DMS153 (cell line): Measurements from ENCODE around the gene RHBDD3.
"Not testable (repeated sequence)": the region's sequence is repeated elsewhere in the genome, so short reads cannot be mapped to it uniquely, and the experiment has no call there.

ENCODE experiments used
- DNase-seq: peaks from one replicate; lab custom pipeline; 2025; lab: John Stamatoyannopoulos, UW

Gene RHBDD3

GRCh38 chr22:29247891-29248290 lies 19.9 kb downstream of the RHBDD3 start:
- DNase-seq: not testable (repeated sequence)

DNA sequence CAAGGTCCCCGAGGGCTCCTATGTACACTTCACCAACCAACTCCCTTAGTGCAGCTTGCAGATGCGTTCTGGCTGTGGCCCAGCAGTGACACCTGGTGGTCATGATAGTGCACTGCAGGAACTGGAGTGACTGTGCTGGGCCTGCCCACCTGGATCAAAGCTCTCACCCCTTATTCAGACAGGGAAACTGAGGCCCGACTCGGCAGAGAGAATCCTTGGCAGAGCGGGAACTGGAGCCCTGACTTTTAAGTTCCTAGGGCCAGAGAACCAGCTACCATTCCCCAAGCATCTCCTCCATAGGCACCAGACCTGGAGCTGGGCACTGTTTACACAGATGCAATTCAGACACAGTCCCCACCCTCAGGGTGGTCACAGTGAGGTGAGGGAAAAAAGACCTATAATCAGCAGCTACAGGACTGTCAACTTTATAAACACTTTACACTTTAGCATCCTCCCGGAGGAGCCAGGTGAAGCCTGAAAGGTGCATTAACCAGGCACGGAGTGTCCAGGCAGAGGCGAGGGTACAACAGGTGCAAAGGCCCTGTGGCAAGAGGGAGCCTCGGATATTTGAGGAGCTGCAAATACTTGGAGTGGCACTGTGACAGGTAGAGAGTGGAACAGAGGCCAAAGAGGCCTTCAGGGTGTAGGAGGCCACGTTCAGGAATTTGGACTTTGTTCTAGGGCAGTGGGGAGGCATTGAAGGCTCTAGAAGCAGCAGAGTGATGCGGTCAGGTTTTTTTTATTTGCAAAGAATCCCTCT lies 22.0 kb downstream of the RHBDD3 start:
- DNase-seq: peak; percentile 53

DNA sequence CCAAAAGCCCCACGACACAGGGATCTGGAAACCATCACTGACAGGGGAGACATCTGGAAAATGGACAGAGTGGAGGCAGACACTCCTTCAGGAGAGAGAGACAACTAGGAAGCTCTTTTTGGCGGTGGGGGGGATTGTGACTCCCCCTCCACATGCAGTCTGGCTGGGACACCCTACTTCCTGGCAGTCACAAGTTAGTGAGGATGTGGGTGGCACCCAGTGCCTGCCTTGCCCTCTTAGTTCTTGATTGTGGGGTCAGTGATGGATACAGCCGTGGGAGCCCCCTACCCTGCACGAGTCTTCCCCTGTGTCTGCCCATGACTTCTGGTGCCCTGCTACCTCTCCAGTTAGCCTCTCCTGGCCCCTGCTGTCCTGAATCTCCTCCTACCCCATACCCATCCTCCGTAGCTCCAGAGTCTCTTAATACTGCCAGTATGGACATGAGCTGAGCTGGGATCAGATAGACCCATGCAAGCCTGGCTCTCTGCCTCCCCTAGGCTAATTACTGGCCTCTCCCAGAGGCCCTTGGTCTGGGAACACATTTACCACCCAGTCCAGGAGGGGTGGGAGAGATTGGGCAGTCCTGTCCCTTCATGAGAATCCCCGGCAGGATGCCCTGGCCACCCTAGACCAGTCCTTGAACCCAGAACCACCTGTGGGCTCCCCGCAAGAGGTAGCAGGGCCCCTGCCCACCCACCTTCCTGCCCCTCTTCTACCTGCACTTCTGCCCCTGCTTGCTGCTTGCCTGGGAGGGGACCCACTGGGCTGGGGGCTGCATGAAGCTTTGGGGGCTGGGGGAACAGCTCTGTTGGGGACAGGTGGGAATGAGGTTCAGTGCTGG lies 22.8 kb downstream of the RHBDD3 start:
- no peak for DNase-seq

GRCh38 chr22:29243874-29244446 lies 23.8 kb downstream of the RHBDD3 start:
- no peak for DNase-seq

GRCh38 chr22:29240481-29240880 lies 27.3 kb downstream of the RHBDD3 start:
- DNase-seq: not testable (repeated sequence)

GRCh38 chr22:29233277-29233877 lies 34.4 kb downstream of the RHBDD3 start:
- DNase-seq: no peak

GRCh38 chr22:29231971-29232959 lies 35.5 kb downstream of the RHBDD3 start:
- no peak for DNase-seq

- DNase-seq: no peak
Measured at GRCh38 chr22:29230972-29231875, 36.6 kb downstream of the RHBDD3 start.

- no peak for DNase-seq
Measured at GRCh38 chr22:29226351-29226981, 41.3 kb downstream of the RHBDD3 start.

GRCh38 chr22:29225422-29226090 lies 42.2 kb downstream of the RHBDD3 start:
- peak; percentile 23 for DNase-seq

DNA sequence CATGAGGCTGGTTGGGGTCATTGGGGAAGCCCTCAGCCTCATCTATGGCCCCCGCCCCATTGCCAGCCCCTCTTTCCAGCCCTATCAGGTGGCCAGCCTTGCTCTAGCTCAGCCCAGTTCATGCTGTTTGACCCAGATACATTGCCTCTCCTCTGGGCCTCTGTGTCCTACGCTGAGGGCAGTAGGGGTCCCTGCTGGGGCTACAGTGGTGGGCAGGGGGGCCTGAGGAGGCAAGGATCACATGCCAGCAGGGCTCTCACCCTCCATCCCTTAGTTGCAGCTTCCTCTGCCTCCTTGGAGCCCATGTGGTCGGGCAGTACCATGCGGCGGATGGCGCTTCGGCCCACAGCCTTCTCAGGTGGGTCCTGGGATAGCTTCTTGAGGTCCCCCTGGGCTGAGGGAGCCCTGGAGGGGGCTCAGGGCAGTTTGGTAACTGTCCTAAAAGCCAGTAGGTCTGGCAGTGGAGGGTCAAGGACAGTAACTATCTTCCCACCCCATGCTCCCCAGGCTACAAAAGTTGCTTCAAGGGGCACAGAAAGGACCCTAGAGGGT lies 42.8 kb downstream of the RHBDD3 start:
- no peak for DNase-seq

DNA sequence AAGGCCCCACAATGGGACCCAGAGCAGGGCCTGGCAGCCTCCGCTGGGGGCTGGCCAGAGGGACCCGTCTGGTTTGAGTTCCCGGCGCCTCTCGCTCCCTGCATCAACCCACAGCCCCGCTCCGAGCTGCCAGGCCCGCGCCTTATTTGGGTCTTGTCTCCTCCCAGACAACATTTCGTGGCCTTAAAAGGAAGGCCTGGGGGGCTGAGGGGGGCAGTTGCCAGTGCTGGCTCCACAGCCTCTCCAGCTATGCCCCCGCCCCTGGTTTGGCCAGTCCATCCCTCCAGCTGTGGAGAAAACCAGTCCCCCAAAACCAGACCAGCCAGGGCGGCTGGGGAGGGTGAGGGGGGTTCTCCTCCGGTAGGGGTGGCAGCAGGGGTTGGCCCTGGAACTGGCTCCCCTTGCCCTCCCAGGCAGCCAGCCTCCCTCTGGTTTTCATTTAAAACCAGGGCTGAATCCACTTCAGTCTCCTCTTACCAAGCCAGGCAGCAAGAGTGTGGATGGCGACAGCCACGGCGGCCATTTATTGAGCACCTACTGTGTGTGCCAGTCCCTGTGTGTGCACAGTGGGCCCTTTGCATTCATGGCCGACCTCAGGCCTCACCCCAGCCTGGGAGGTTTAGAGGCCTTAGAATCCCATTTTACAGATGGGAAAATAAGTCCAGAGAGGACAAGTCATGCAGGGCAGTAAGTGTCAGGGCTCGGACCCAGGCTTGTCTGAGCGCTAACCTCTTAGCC lies 43.5 kb downstream of the RHBDD3 start:
- no peak for DNase-seq

DNA sequence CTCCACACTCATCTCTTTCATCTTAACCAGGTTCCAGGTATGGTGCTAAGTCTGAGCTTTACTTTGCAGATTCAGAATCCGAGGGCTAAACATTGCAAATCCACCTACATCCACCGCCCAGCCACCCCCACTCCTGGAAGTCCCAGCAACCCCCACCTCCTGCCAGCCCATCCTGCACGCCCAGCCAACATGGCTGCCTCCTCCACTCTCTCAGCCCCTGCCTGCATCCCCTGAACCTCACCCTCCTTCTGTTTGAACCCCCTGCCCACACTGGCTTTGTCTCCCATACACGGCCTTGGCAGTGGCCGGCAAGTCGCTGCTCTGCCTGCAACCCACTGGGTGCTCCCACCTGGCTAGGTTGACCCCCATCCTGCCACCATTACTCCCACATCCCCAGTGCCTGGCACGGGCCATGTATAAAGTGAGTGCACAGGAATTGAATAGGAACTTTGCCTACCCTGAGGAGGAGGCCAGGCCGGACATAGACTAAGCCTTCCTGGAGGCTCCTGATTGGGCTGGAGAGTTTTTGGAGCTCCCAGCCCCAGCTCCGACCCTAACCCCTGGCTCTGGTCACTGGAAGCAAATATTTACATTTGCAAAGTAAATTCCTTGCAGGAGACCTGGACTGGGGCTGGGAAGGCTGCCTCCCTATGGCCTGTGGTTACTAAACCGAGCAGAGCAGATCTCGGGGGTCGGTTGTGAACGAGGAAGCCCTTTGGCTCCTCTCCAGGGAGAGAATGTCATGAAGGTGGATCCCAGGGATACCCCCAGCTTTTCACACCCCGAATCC lies 47.7 kb downstream of the RHBDD3 start:
- no peak for DNase-seq

DNA sequence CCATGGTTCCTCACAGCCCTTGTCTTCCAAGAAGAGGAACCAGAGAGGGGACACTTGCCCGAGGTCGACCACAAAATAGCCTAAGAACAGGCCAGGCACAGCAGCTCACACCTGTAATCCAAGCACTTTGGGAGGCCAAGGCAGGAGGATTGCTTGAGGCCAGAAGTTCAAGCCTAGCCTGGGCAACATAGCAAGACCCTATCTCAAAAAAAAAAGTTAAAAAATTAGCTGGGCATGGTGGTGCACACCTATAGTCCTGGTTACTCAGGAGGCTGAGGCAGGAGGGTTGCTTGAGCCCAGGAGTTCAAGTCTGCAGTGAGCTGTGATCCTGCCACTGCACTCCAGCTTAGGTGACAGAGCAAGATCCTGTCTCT lies 48.4 kb downstream of the RHBDD3 start:
- not testable (repeated sequence) for DNase-seq

GRCh38 chr22:29218758-29219408 lies 48.9 kb downstream of the RHBDD3 start:
- no peak for DNase-seq

- no peak for DNase-seq
Measured at GRCh38 chr22:29217827-29218757, 49.7 kb downstream of the RHBDD3 start.
